ENCODE results near the gene TNFRSF12A. TPM values are rescaled to one million over a fixed set of nuclear protein-coding genes. Genes with fewer than 3 reads are reported as not detected.

The TNFRSF12A gene
- total RNA-seq, 1 donor: 8.2 TPM

DNA sequence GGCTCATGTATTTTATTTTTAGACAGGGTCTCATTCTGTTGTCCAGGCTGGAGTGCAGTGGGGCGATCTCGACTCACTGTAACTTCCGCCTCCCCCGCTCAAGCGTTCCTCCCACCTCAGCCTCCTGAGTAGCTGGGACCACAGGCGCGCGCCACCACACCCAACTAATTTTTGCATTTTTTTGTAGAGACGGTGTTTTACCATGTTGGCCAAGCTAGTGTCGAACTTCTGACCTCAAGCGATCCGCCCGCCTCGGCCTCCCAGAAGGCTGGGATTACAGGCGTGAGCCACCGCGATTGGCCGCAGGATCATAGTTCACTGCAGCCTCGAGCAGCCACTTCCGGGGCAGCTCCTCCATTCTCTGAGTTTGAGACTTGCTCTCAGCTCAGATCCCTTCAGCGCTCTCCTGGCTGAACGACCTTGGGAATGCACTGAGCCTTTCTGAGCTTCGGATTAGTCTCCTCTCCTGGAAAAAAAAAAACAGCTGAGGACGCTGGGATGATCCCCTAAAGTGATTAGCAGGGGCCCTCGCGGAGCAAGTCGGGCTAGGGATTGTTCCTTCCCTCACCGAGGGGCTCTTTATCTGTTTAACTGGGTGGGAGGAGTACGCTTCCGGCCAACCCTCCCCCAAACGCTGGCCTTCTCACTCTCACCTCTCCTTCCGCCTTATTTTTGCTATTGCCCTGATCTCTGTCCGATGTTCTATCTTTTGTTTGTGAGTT lies 38.8 kb upstream of the TNFRSF12A start:
- Histone ChIP-seq H3K27me3 (ENCODE audit: insufficient read depth, low read length) (no peaks in the 10 kb centered on the region), H3K4me1 (ENCODE audit: insufficient read depth, low read length) (peaks cover 31% of the 10 kb centered on the region), H3K4me3 (ENCODE audit: low read length) (no peak overlapping the region), H3K9me3 (ENCODE audit: low read depth, low read length) (no peaks in the 10 kb centered on the region)

DNA sequence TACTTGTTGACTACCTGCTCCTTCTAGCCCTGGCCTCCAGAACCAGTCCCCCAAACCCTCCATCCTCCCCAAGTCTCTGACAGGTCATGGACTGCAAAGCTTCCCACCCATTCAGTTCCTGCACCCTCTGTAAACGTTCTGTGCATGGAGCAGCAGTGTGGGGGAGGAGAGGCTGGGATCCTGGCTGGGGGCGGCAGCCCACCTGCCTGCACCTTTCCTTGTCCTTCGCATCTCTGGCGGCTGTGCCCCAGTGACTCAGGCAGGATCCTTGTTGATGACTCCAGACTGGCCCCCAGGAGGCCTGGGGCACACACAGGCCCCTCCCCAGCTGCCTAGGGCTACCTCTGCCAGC lies 38.3 kb upstream of the TNFRSF12A start:
- no peaks in the 10 kb centered on the region for H3K27me3 ChIP-seq (ENCODE audit: insufficient read depth, low read length)
- H3K4me3 ChIP-seq (ENCODE audit: low read length): no peak overlapping the region
- no peaks in the 10 kb centered on the region for H3K9me3 ChIP-seq (ENCODE audit: low read depth, low read length)
- peaks cover 31% of the 10 kb centered on the region for H3K4me1 ChIP-seq (ENCODE audit: insufficient read depth, low read length)

DNA sequence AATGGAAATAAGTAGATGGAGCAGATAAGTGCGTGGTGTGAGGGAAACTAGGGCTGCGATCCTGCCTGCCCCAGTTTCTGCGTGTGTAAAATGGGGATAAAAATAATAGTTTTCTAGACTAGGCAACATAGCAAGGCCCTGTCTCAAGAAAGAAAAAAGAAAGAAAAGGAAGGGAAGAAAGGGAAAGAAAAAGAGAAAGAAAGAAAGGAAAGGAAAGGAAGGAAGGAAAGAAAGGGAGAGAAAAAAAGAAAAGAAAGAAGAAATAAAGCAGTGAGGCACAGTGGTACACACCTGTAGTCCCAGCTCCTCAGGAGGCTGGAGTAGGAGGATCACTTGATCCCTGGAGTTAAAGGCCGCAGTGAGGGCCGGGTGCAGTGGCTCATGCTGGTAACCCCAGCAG lies 37.8 kb upstream of the TNFRSF12A start:
- Histone ChIP-seq H3K27me3 (ENCODE audit: insufficient read depth, low read length) (no peaks in the 10 kb centered on the region), H3K4me3 (ENCODE audit: low read length) (no peak overlapping the region), H3K9me3 (ENCODE audit: low read depth, low read length) (no peaks in the 10 kb centered on the region), H3K4me1 (ENCODE audit: insufficient read depth, low read length) (peaks cover 31% of the 10 kb centered on the region)

DNA sequence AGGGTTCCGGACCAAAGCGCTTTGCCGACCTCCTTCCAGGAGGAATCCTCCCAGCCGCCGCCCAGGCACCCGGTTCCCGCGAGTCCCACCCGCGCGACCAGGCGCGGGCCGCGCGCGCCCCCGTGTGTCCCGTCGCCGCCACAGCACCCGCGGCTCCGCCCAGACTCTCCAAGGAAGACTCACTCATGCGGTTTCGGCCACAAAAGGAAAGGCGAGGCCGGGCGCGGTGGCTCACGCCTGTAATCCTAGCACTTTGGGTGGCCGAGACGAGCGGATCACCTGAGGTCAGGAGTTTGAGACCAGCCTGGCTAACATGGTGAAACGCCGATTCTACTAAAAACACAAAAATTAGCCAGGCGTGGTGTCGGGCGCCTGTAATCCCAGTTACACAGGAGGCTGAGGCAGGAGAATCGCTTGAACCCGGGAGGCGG lies 36.4 kb upstream of the TNFRSF12A start:
- H3K4me1 ChIP-seq (ENCODE audit: insufficient read depth, low read length): peaks cover 31% of the 10 kb centered on the region
- H3K9me3 ChIP-seq (ENCODE audit: low read depth, low read length): no peaks in the 10 kb centered on the region
- no peak overlapping the region for H3K4me3 ChIP-seq (ENCODE audit: low read length)
- H3K27me3 ChIP-seq (ENCODE audit: insufficient read depth, low read length): no peaks in the 10 kb centered on the region

DNA sequence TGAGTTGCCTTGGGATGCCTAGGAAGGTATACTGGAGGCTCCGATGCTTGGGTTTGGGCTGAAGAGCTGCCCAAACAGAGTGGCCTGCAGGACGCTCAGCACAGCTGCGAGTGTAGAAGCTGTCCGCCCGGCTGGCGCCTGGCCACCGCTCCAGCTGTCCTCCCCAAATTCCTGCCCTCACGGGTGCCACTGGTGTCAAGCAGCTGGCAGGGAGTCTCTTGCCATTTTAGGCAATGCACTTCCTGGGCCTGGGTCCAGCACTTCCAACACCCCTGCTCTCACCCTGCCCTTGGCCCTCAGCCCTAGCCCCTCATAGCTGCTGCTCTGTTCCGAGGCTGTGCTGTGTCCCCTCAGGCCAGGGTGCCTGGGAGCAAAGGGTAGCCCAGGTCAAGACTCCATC lies 34.7 kb upstream of the TNFRSF12A start:
- no peaks in the 10 kb centered on the region for H3K9me3 ChIP-seq (ENCODE audit: low read depth, low read length)
- peaks cover 20% of the 10 kb centered on the region for H3K4me1 ChIP-seq (ENCODE audit: insufficient read depth, low read length)
- H3K27me3 ChIP-seq (ENCODE audit: insufficient read depth, low read length): no peaks in the 10 kb centered on the region
- H3K4me3 ChIP-seq (ENCODE audit: low read length): no peak overlapping the region

DNA sequence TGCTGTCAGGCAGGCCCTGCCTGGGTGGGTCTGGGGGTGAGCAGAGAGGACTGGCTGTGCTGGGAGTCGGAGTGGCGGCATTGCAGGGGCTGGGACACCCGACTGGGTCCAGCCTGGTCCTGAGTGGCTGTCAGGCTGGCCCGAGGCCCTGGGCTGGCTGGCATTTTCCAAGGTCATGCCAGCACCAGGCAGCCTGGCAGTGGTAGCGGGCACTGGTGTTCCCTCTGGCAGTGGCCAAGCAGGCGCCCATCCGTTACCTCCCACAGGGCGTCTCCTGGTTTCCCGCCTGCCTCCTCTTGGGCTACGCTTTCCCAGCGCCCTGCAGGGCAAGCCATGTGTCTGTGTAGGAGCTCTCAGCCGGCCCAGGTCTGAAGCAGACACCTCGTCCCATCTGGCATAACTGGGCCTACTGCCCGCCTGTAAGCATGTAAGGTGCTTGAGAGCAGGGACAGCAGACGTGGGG lies 34.2 kb upstream of the TNFRSF12A start:
- H3K27me3 ChIP-seq (ENCODE audit: insufficient read depth, low read length): no peaks in the 10 kb centered on the region
- peaks cover 17% of the 10 kb centered on the region for H3K4me1 ChIP-seq (ENCODE audit: insufficient read depth, low read length)
- H3K9me3 ChIP-seq (ENCODE audit: low read depth, low read length): no peaks in the 10 kb centered on the region

DNA sequence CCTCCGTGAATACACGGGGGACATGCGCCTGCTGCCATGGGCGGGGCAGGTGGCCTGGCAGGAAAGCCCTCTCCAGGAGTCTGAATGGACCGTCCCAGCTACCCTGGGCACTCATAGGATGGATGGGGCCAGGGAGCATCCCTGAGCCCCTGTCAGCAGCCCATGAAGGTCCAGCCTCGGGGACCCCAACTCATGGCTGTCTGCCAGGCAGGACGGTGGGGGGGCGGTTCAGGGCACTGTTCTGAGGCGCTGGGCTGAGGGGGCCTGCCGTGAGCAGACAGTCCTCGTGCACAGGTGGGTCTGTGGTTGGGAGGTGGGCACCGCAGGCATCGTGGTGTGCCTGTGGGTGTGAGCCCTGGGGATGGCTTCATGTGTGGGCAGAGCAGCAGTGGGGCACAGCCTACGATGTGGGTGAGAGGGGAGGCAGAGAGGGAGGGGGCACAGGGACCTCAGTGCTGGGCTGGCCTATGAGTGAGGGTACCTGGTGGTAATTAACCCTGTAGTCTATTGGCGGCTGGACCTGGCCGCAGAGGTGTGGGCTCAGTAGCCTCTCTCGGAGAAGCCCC lies 33.5 kb upstream of the TNFRSF12A start:
- Histone ChIP-seq H3K9me3 (ENCODE audit: low read depth, low read length) (no peaks in the 10 kb centered on the region), H3K27me3 (ENCODE audit: insufficient read depth, low read length) (no peaks in the 10 kb centered on the region), H3K4me3 (ENCODE audit: low read length) (no peak overlapping the region), H3K4me1 (ENCODE audit: insufficient read depth, low read length) (peaks cover 12% of the 10 kb centered on the region)

More for the DNA sequence above, 34.2 kb upstream of the TNFRSF12A start:
- H3K4me3 ChIP-seq (ENCODE audit: low read length): no peak overlapping the region

DNA sequence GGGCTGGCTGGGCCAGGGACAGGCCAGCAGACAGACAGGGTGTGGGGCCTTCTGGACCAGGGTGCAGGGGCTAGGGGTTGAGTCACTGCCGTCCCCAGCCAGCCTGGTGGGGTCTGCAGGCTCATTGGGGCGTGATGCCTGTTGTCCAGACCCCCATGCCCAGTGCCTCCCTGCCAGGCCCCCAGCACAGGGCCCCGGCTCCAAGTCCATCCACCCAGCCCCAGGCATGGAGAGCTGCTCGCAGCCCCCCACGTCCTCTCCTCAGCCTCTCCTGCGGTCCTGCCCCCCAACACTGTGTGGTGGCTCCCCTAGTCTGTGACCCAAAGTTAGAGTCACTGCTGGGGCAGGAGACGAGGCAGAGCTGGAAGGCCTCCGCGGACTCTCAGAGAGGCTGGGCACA lies 32.9 kb upstream of the TNFRSF12A start:
- Histone ChIP-seq H3K27me3 (ENCODE audit: insufficient read depth, low read length) (no peaks in the 10 kb centered on the region), H3K9me3 (ENCODE audit: low read depth, low read length) (no peaks in the 10 kb centered on the region), H3K4me1 (ENCODE audit: insufficient read depth, low read length) (peaks cover 12% of the 10 kb centered on the region), H3K4me3 (ENCODE audit: low read length) (no peak overlapping the region)

DNA sequence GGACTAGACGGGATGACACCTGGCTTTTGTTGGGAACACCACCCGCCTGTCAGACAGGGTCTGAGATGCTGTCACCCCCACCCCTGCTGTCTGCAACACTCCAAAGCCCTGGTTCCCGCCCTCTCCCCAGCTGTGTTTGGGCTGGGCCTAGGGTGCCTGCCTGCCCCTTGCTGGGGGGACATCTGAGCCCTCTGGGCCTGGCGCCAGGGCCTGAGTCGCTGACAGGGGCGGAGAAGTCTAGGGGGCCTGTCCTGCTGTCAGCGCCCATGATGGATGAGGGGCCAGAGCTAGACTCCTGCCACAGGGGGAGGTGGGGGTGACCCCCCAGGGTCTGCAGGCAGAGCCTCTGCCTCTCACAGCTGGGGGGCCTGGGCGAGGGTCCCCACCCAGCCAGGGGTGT lies 32.3 kb upstream of the TNFRSF12A start:
- H3K9me3 ChIP-seq (ENCODE audit: low read depth, low read length): no peaks in the 10 kb centered on the region
- H3K4me1 ChIP-seq (ENCODE audit: insufficient read depth, low read length): peaks cover 12% of the 10 kb centered on the region
- H3K4me3 ChIP-seq (ENCODE audit: low read length): no peak overlapping the region
- no peaks in the 10 kb centered on the region for H3K27me3 ChIP-seq (ENCODE audit: insufficient read depth, low read length)

DNA sequence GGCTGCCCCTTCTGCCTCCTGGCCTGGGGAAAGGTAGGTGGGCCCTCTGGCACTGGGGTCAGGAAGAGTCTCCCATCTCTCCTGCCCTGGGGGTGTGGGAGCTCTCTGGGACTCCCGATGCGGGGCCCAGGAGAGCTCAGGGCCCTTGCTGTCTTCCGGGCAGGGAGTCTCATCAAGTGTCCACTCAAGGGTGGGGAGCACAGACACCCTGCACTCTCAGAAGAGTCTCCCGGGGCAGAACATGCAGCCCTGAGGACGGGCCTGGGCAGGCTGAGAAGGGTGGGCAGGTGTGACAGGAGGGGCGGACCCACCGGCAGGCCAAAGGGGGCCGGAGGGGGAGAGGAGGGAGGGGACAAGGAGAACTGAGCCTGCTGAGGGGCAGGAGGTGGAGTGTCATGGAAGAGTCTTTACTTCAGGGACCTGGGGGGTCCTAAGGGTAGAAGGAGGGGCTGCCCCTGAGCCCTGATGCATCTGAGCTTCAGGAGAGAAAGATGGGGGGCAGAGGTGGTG lies 31.5 kb upstream of the TNFRSF12A start:
- Histone ChIP-seq H3K27me3 (ENCODE audit: insufficient read depth, low read length) (no peaks in the 10 kb centered on the region), H3K4me3 (ENCODE audit: low read length) (no peak overlapping the region), H3K9me3 (ENCODE audit: low read depth, low read length) (no peaks in the 10 kb centered on the region), H3K4me1 (ENCODE audit: insufficient read depth, low read length) (peaks cover 6% of the 10 kb centered on the region)

DNA sequence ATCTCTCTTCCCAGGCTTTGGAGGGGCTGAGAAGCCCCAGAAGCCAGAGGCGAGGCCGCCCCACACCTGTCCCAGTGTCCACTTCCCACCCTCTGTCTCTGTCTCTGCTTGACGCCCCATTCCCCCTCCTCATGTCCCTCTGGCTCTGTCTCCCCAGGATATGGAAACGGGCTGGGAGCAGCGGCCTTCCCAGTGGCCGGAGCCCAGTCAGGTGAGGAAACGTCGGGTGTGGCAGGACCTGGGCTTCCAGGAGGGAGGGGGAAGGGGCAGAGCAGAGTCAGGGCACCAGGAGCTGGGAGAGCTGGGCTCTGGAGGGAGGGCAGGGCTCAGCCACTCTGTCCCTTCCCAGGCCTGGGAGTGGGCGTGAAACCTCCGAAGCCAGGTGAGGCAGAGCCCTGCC lies 29.3 kb upstream of the TNFRSF12A start:
- no peaks in the 10 kb centered on the region for H3K27me3 ChIP-seq (ENCODE audit: insufficient read depth, low read length)
- H3K4me3 ChIP-seq (ENCODE audit: low read length): no peak overlapping the region
- no peaks in the 10 kb centered on the region for H3K4me1 ChIP-seq (ENCODE audit: insufficient read depth, low read length)
- no peaks in the 10 kb centered on the region for H3K9me3 ChIP-seq (ENCODE audit: low read depth, low read length)

DNA sequence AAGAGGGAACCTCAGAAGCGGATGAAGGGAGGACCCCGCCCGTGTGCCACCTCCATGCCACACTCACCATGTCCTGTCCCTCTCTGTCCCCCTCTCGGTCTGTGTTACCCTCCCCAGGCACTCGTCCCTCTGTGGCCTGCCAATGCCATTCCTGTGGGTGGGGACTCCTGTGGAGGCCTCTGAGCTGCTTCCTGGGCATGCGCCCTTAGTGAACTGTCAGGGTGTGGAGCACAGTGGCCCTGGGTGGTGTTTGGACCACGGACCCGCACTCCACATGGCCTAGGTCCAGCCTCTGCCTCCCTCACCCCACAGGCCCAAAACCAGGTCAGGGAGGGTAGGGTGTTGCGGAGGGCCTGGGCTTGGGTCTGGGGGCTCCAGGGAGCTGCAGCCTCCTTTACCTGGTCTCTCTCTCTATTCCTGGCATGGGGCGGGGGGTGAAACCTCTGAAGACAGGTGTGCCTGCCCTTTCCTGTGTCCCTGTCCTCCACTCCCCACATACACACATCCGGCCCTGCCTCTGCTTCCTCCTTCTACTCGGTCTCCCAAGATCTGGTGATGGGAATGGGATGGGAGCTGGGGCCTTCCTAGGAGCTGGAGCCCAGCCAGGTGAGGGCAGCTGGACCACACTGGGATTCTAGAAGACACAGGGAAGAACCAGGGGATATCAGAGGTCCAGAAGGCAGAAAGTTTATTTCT lies 28.5 kb upstream of the TNFRSF12A start:
- Histone ChIP-seq H3K4me3 (ENCODE audit: low read length) (no peak overlapping the region), H3K27me3 (ENCODE audit: insufficient read depth, low read length) (no peaks in the 10 kb centered on the region), H3K9me3 (ENCODE audit: low read depth, low read length) (no peaks in the 10 kb centered on the region), H3K4me1 (ENCODE audit: insufficient read depth, low read length) (no peaks in the 10 kb centered on the region)

DNA sequence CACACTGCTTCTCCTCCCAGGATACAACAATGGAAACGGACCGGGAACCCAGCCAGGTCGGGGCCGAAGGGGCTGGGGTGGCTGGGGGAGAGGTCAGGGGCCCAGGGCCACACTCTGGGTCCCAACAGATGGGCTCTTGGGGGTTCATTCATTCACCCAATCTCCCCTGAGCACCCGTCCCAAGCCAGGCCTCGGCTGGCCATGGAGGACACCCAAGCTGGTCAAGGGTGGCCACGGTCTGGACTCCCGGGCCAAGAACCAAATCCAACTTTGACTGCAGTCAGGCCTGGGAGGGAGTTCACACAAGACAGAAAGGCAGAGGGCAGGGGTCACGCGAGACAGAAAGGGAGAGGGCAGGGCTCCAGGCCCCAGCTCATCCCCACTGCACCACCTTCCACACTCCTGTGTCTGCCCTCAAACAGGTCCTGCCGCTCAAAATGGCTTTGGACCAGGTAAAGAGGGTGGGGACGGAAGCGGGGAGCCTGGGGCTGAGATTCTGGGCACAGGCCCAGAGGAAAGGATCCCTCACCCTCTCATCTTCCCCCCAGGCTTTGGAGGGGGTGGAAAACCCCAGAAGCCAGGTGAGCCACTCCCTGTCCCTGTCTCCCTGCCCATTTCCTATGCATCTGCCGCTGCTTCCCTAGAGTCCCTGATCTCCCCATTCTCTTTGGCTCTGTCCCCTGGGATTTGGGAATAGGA lies 27.6 kb upstream of the TNFRSF12A start:
- Histone ChIP-seq H3K4me1 (ENCODE audit: insufficient read depth, low read length) (no peaks in the 10 kb centered on the region), H3K9me3 (ENCODE audit: low read depth, low read length) (no peaks in the 10 kb centered on the region), H3K27me3 (ENCODE audit: insufficient read depth, low read length) (no peaks in the 10 kb centered on the region), H3K4me3 (ENCODE audit: low read length) (no peak overlapping the region)

DNA sequence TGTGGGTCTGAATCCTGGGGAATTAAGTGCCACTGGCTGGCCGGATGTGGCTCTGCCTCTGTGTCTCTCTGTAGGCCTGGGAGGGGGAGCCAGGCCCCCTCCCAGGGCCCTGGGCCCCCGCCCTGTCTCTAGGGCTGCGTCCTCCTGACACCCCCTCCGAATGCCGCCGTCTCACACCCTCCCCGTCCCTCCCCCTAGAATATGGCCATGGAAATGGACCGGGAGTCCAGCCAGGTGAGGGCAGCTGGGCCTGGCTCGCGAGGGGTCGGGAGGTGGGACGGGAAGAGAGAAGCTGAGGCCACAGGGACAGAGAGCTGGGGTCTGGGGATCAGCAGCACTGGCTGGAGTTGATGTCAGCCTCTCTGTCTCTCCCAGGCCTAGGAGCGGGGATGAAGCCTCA lies 23.9 kb upstream of the TNFRSF12A start:
- H3K4me3 ChIP-seq (ENCODE audit: low read length): no peak overlapping the region
- H3K9me3 ChIP-seq (ENCODE audit: low read depth, low read length): no peaks in the 10 kb centered on the region
- H3K27me3 ChIP-seq (ENCODE audit: insufficient read depth, low read length): no peaks in the 10 kb centered on the region
- H3K4me1 ChIP-seq (ENCODE audit: insufficient read depth, low read length): no peaks in the 10 kb centered on the region

DNA sequence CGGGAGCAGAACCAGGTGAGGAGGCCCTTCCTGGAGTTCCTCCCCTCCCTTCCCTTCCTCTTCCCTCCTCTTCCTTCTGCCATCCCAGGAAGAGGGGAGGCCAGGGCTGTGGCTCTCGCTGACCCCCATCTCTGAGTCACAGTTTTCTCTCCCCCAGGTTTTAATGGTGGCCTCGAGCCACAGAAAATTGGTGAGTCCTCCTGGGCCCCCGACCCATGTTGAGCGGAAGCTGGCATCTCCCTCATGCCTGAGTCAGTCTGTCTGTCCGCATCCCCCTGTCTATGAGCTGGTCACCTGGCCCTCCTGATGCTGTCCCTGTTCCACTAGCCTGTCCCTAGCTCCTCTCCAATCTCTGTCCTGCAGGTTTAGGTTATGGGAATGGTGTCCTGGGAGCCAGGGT lies 20.2 kb upstream of the TNFRSF12A start:
- Histone ChIP-seq H3K27me3 (ENCODE audit: insufficient read depth, low read length) (no peaks in the 10 kb centered on the region), H3K4me1 (ENCODE audit: insufficient read depth, low read length) (peaks cover 3% of the 10 kb centered on the region), H3K4me3 (ENCODE audit: low read length) (no peak overlapping the region), H3K9me3 (ENCODE audit: low read depth, low read length) (no peaks in the 10 kb centered on the region)

All from mononuclear cell (primary cell).